Lower leg skin (tissue), 3 donors: ENCODE measurements around the gene SPATC1L.

ENCODE experiments used
- CTCF ChIP-seq, 3 donors: fragments of 450-650 bp; IDR thresholded peaks; one replicate each; pipeline ENCODE4 v1.5.1; 2016; ENCODE audit warnings: antibody characterized with exemption in 3 of 3, mild to moderate bottlenecking in 3 of 3, moderate library complexity in 2 of 3
- POLR2A ChIP-seq, 2 donors: fragments of 450-650 bp; IDR thresholded peaks; one replicate each; pipeline ENCODE4 v1.6.1; 2016 to 2017; ENCODE audit warnings: antibody characterized with exemption in 2 of 2, mild to moderate bottlenecking in 1 of 2, moderate library complexity in 1 of 2

- TF ChIP-seq POLR2A (IDR thresholded peaks at IDR 0.05) = no peak
- TF ChIP-seq CTCF (IDR thresholded peaks at IDR 0.05) = no peak
Observed at GRCh38 chr21:46227811-46228344, 43.6 kb upstream of the SPATC1L start.
